ENCODE results near the gene MCC. TPM values are rescaled to one million over a fixed set of nuclear protein-coding genes. Genes with fewer than 3 reads are reported as not detected.

The MCC gene
- total RNA-seq, 1 donor from 2014 or later, result 14.0 TPM

- DNase-seq (ENCODE audit: extremely low spot score, unreplicated experiment), result no peak
- Mint-ChIP-seq H3K4me3 (ENCODE audit: unreplicated experiment) (no peak overlapping the region), H3K27me3 (ENCODE audit: unreplicated experiment) (no peaks in the 10 kb centered on the region), H3K27ac (ENCODE audit: unreplicated experiment) (no peak overlapping the region), H3K4me1 (ENCODE audit: unreplicated experiment) (peaks cover 14% of the 10 kb centered on the region), H3K9me3 (ENCODE audit: unreplicated experiment) (no peaks in the 10 kb centered on the region), H3K36me3 (ENCODE audit: unreplicated experiment) (peaks cover 23% of the 10 kb centered on the region)
- TF ChIP-seq, protein P1, sequence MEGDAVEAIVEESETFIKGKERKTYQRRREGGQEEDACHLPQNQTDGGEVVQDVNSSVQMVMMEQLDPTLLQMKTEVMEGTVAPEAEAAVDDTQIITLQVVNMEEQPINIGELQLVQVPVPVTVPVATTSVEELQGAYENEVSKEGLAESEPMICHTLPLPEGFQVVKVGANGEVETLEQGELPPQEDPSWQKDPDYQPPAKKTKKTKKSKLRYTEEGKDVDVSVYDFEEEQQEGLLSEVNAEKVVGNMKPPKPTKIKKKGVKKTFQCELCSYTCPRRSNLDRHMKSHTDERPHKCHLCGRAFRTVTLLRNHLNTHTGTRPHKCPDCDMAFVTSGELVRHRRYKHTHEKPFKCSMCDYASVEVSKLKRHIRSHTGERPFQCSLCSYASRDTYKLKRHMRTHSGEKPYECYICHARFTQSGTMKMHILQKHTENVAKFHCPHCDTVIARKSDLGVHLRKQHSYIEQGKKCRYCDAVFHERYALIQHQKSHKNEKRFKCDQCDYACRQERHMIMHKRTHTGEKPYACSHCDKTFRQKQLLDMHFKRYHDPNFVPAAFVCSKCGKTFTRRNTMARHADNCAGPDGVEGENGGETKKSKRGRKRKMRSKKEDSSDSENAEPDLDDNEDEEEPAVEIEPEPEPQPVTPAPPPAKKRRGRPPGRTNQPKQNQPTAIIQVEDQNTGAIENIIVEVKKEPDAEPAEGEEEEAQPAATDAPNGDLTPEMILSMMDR (IDR thresholded peaks at IDR 0.05), result no peak
Observed at GRCh38 chr5:113063927-113064326, 424.3 kb downstream of the MCC start.

DNA sequence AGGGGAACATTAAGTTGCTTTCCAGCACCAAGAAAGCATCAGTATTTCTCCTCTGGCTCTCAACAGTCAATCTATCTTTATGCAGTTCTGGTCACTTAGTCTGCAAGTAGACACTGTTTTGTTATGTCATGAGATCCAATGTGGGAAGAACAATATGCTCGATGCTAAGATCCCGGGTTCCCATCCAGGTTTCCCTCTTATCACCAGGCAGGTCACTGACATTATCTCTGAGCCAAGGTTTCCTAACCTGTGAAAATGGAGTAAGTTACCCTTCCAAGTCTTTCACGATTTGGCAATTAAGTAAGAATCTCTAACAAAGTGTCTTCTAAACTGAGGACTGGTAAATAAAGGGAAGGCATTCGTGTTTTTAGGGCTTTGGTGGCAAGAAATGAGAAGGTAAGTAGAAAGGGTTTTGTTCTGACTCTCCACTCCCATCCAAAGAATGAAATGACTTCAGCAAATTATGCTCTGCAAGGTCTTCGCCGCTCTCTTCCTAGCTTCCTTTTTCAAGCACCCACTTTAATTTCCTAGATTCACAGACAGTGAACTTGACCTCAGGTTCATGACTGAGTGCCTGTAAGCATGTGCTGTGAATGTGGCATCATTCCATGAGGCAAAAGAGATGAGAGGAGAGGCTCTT is 425.3 kb downstream of the MCC start:
- Mint-ChIP-seq H3K27ac (ENCODE audit: unreplicated experiment) (no peak overlapping the region), H3K4me1 (ENCODE audit: unreplicated experiment) (peaks cover 14% of the 10 kb centered on the region), H3K36me3 (ENCODE audit: unreplicated experiment) (peaks cover 19% of the 10 kb centered on the region), H3K27me3 (ENCODE audit: unreplicated experiment) (no peaks in the 10 kb centered on the region), H3K4me3 (ENCODE audit: unreplicated experiment) (no peak overlapping the region), H3K9me3 (ENCODE audit: unreplicated experiment) (no peaks in the 10 kb centered on the region)
- TF ChIP-seq, protein P1 (IDR thresholded peaks at IDR 0.05), result no peak
- DNase-seq (ENCODE audit: extremely low spot score, unreplicated experiment), result no peak

DNA sequence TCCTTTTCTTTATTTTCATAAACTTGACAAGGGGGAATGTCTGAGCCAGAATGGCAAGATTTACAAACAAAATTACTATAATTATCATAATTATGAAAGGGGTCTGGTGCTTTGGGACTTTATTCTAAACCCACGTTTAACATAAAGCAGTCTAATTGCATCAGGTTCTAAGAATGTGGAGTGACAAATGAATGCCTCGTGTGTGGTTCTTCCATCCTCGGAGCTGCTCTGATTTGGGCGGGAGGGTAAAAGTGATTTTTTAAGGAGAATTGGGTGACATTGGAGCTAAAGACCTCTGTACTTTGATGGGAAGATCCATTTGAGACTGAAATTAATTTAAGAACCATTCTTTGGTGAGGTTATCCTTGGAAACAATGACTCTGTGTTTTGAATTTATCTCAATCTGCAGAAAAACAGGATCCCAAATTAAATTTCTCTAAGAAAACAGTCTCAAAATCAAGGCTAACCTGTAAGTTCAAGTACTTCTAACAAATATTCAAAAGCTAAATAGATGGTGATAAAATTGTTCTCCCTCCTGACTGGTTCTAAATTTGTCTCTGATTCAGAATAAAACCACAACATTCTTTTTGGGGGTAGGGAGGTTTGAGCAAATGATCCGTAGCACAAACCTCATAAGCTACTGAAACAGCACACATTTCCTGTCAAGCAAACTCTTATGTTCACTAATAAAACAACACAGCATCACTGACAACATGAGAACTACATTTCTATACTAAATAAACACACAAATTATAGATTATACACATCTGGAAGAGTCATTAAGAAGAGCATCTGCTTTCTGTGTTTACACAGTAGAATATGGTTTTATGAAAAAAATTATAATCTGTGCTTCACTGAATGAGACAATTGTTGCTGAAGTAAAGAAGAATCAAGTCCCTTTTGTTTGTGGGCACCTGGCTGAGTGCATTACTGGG is 426.1 kb downstream of the MCC start:
- peak overlapping the region; percentile 45 for H3K27ac Mint-ChIP-seq (ENCODE audit: unreplicated experiment)
- no peak for DNase-seq (ENCODE audit: extremely low spot score, unreplicated experiment)
- peaks cover 14% of the 10 kb centered on the region for H3K4me1 Mint-ChIP-seq (ENCODE audit: unreplicated experiment)
- H3K9me3 Mint-ChIP-seq (ENCODE audit: unreplicated experiment), result no peaks in the 10 kb centered on the region
- peaks cover 19% of the 10 kb centered on the region for H3K36me3 Mint-ChIP-seq (ENCODE audit: unreplicated experiment)
- TF ChIP-seq, protein P1 (IDR thresholded peaks at IDR 0.05), result no peak
- H3K27me3 Mint-ChIP-seq (ENCODE audit: unreplicated experiment), result no peaks in the 10 kb centered on the region
- H3K4me3 Mint-ChIP-seq (ENCODE audit: unreplicated experiment), result no peak overlapping the region

DNA sequence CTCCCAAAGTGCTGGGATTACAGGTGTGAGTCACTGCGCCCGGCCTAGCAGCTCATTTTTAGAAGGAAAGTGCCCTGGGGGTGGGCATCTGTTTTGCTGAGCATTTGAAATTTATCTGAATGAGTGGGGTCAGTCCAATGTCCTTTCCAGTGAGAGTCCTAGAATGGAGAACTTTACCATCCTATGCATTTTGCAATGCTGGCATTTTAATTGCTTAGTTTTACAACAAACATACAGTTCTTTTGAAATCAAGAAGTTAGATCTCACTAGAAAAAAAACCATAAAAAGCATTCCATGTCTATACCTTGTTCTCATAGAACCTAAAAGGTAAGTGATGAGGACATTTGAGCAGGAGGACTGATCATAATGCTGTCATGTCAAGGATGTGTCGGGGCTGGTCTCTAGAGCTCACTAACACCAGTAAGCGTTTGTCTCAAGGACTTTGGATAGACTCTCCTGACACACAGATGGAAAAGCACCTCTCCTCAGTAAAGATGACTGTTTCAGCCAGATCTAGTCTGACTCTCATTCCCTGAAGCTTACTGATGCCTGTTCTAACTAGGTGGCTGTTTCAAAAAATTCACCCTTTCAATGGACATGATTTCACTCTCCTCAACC is 427.7 kb downstream of the MCC start:
- peaks cover 14% of the 10 kb centered on the region for H3K4me1 Mint-ChIP-seq (ENCODE audit: unreplicated experiment)
- H3K9me3 Mint-ChIP-seq (ENCODE audit: unreplicated experiment), result no peaks in the 10 kb centered on the region
- DNase-seq (ENCODE audit: extremely low spot score, unreplicated experiment), result no peak
- H3K27ac Mint-ChIP-seq (ENCODE audit: unreplicated experiment), result no peak overlapping the region
- H3K27me3 Mint-ChIP-seq (ENCODE audit: unreplicated experiment), result no peaks in the 10 kb centered on the region
- H3K4me3 Mint-ChIP-seq (ENCODE audit: unreplicated experiment), result no peak overlapping the region
- TF ChIP-seq, protein P1 (IDR thresholded peaks at IDR 0.05), result no peak
- peaks cover 13% of the 10 kb centered on the region for H3K36me3 Mint-ChIP-seq (ENCODE audit: unreplicated experiment)

Measured in osteocyte (in vitro differentiated cells).